Measurements from ENCODE around the gene PTGDS. TPM values are rescaled to one million over a fixed set of nuclear protein-coding genes. Genes with fewer than 3 reads are reported as not detected.

PTGDS gene
- total RNA-seq, 1 donor from 2014 or later, result 0.26 TPM

DNA sequence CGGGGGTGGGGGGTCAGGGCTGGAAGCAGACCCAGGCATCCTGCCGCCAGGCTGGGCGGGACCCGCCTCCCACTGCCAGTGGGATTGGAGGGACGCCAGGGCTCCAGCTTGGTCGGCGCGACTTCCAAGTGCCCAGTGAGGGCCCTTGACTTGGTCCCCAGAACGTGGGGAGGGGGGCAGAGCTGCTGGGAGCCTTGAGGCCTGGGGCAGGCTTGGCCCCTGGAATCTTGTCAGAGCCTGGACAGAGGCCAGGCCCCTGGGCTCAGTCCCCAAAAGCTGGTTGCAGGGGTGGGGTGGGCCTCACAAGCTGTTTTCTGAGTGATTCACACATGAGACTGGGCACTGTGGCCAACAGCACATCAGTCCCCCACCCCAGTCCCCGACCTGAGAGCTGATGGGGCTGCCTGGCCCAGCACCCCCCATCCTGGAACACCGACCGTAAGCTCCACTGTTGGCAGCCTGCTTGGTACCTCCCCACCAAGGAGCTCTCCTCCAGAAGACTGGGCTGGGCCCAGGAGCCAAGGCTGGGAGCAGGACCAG, 18.5 kb downstream of the PTGDS start:
- TF ChIP-seq, protein P1, sequence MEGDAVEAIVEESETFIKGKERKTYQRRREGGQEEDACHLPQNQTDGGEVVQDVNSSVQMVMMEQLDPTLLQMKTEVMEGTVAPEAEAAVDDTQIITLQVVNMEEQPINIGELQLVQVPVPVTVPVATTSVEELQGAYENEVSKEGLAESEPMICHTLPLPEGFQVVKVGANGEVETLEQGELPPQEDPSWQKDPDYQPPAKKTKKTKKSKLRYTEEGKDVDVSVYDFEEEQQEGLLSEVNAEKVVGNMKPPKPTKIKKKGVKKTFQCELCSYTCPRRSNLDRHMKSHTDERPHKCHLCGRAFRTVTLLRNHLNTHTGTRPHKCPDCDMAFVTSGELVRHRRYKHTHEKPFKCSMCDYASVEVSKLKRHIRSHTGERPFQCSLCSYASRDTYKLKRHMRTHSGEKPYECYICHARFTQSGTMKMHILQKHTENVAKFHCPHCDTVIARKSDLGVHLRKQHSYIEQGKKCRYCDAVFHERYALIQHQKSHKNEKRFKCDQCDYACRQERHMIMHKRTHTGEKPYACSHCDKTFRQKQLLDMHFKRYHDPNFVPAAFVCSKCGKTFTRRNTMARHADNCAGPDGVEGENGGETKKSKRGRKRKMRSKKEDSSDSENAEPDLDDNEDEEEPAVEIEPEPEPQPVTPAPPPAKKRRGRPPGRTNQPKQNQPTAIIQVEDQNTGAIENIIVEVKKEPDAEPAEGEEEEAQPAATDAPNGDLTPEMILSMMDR (IDR thresholded peaks at IDR 0.05; ENCODE audit: insufficient read depth, low read length, severe bottlenecking), result no peak
- FAIRE-seq (no peak), DNase-seq (ENCODE audit: low read depth) (no peak)
- H3K4me3 ChIP-seq (ENCODE audit: low read depth, low read length), result peak overlapping the region; percentile 28
- H3K36me3 ChIP-seq (ENCODE audit: control insufficient read depth, insufficient read depth, low read length), result peaks cover 2% of the 10 kb centered on the region
- H3K27me3 ChIP-seq (ENCODE audit: control insufficient read depth, insufficient read depth, low read length), result no peaks in the 10 kb centered on the region

DNA sequence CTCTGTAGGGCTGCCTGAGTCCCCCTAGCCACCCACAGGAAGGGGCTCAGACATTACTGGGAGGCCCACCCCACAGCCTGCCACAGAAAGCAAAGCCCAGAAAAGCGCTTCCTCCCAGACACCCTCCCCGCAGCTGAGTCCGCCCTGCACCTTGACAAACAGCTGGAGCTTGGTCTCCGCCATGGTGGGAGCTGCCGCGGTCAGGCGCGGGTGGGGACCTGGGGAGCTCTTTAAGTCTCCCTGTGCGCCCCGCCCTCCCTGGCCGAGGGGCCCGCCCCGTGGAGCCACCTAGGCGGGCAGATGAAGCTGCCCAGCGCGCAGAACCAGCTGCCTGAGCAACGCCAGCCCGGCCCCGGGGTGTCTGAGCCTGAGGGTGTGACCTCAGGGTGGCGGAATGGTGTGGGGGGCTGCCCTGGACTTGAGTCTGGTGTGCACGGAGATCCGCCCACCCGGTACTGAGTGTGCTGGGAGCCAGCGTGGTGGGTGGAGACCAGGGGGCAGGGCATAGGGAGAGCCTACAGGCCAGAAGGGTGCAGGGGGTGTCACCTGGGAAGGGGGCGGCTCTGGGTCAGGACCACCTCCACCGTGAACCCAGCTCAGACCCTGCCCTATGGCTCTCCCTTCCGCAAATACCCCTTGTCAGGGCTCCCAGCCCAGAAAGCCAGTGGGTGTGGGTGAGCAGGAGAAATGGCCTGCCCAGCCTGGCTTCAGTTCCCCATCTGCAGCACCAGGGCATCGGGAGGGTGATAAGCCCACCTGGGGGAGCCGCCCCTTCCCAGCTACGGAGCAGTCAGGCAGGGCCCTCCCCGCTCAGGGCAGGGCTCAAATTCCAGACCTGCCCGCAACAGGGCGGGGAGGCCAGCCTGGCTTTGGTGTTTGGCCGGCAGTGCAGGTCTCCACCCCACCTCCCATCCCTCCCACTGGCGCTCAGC, 19.3 kb downstream of the PTGDS start, which contains the start of gene CLIC3:
TSS of gene CLIC3 (minus strand) at position 208 of the 932 bp plus-strand sequence. CDS start at position 183, 25 bp downstream.
- Histone ChIP-seq H3K36me3 (ENCODE audit: control insufficient read depth, insufficient read depth, low read length) (peaks cover 2% of the 10 kb centered on the region), H3K27me3 (ENCODE audit: control insufficient read depth, insufficient read depth, low read length) (no peaks in the 10 kb centered on the region), H3K4me3 (ENCODE audit: low read depth, low read length) (peak within 1 kb of the TSS; percentile 28)
- peak; percentile 16 for DNase-seq (ENCODE audit: low read depth)
- TF ChIP-seq, protein P1 (IDR thresholded peaks at IDR 0.05; ENCODE audit: insufficient read depth, low read length, severe bottlenecking), result no peak
- FAIRE-seq, result no peak

DNA sequence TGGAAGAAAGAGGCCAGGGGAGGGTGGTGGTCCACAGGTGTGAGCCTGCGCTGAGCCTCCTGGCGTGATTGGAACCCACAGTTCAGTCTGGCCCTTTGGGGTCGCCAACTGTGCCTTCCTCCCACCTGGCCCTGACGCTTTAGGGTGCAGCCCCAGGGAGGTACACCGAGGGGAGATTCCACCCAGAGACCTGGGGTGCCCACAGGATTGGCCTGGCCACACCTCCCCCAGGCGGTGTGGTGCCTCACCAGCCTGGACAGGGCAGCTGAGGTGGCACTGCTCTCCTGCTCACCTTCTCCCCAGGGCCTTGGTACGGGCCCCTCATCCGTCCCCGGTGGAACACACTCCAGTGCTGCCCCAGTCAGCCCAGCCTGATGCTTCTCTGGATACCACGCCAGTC, 20.1 kb downstream of the PTGDS start:
- TF ChIP-seq, protein P1 (IDR thresholded peaks at IDR 0.05; ENCODE audit: insufficient read depth, low read length, severe bottlenecking), result no peak
- H3K4me3 ChIP-seq (ENCODE audit: low read depth, low read length), result no peak overlapping the region
- DNase-seq (ENCODE audit: low read depth), result no peak
- FAIRE-seq, result no peak
- H3K36me3 ChIP-seq (ENCODE audit: control insufficient read depth, insufficient read depth, low read length), result peaks cover 2% of the 10 kb centered on the region
- no peaks in the 10 kb centered on the region for H3K27me3 ChIP-seq (ENCODE audit: control insufficient read depth, insufficient read depth, low read length)

DNA sequence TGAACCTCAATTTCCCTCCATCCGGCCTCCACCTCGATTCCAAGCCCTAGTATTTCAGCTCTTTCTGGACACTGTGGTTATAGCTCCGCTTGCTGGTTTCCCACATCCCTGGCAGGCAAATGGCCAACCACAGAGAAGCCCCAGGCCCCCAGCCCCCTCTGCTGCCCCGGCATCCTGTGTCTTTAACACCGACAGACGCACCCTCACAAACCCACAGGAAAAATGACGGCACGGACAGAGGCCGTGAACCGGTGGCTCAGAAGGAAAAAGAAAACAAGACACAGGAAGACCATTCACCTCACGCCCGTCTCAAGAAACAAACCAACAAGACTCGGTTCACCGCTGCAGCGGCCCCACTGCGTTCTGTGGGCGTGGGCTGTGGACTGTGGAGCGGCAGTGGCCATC, 20.5 kb downstream of the PTGDS start:
- H3K27me3 ChIP-seq (ENCODE audit: control insufficient read depth, insufficient read depth, low read length), result no peaks in the 10 kb centered on the region
- FAIRE-seq, result no peak
- TF ChIP-seq, protein P1 (IDR thresholded peaks at IDR 0.05; ENCODE audit: insufficient read depth, low read length, severe bottlenecking), result no peak
- no peak for DNase-seq (ENCODE audit: low read depth)
- peaks cover 2% of the 10 kb centered on the region for H3K36me3 ChIP-seq (ENCODE audit: control insufficient read depth, insufficient read depth, low read length)
- H3K4me3 ChIP-seq (ENCODE audit: low read depth, low read length), result no peak overlapping the region

DNA sequence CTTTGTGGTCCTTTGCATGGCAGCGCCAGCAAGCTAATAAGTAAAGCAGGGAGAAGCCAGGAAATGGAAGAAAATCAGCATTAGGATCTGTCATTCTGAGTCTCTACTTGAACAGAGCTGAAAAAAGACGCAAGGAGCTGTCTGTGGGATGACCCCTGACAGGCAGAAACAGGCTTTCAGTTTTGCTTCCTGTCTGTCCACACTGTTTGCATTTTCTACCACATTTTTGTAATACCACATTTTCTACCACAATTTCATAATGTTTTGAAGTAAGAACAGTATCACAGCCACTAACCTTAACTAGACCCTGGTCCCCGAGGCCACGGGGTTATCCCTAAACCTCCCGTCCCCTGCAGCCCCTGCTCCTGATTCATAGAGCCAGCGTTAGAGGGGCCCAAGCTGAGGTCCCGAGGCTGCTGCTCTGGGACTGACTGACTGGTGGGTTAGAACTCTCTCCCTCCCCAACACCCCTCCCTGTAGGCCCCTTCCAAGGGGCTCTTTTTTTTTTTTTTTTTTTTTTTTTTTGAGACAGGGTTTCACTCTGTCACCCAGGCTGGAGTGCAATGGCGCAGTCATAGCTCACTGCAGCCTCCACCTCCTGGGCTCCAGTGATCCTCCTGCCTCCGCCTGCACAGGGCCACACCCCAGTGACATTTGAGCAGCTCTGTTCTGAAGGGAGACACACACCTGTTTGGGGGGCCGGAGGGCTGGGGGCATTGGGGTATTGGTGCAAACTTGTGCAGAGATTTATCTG, 23.1 kb downstream of the PTGDS start:
- FAIRE-seq (no peak), DNase-seq (ENCODE audit: low read depth) (peak; percentile 43)
- H3K4me3 ChIP-seq (ENCODE audit: low read depth, low read length), result no peak overlapping the region
- no peaks in the 10 kb centered on the region for H3K27me3 ChIP-seq (ENCODE audit: control insufficient read depth, insufficient read depth, low read length)
- TF ChIP-seq, protein P1 (IDR thresholded peaks at IDR 0.05; ENCODE audit: insufficient read depth, low read length, severe bottlenecking), result no peak
- H3K36me3 ChIP-seq (ENCODE audit: control insufficient read depth, insufficient read depth, low read length), result no peaks in the 10 kb centered on the region
